Epithelial cell of prostate (primary cell): Measurements from ENCODE around the gene CLIP1.
"Not testable (repeated sequence)": the region's sequence is repeated elsewhere in the genome, so short reads cannot be mapped to it uniquely, and the experiment has no call there.

Source experiments
- DNase-seq: peaks from one replicate; pipeline ENCODE4 v3.0.0-alpha.2; 2011; ENCODE audit warnings: low read depth, low spot score
- H3K27ac ChIP-seq: fragments of 450-650 bp; 2 replicates; pipeline ENCODE4 v1.5.1; 2017; ENCODE audit warnings: mild to moderate bottlenecking

CLIP1 gene

DNA sequence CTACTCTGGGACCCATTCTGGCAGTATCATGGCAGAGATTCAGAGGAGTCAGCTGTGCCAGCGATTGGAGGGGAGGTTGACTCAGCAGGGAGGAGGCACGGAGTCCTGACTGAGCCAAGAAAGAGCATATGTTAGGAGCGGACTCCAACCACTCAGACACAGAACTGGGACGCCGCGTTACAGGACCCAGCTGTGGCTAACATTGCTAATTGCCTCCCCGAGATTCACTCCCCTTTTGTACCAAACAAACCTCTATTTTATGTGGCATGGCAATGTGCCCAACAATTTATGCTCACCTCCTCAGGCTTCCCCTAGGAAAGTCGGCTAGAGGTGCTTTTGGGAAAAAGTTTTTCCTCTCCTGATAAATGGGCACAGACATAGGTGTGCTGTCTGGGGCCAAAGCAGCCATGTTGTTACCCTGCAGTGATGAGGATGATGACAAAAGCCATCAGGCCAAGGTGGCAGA is 15.2 kb upstream of the CLIP1 start:
- no peak for DNase-seq
- H3K27ac ChIP-seq: no peak overlapping the region

DNA sequence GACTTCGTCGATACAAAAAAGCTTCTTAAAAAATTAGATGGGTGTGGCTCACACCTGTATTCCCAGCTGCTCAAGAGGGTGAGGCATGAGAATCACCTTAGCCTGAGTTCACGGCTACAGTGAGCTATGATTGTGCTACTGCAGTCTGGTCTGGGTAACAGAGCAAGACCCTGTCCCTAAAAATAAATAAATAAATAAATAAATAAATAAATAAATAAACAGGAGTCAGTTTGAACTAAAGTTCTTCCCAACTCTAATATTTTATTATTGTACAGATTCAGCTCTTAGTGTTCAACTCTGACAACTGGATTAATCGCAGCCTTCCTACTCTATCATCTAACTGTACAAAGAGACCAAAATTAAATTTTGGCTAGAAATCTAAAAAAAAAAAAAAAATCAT is 12.7 kb upstream of the CLIP1 start:
- no peak overlapping the region for H3K27ac ChIP-seq
- no peak for DNase-seq

DNA sequence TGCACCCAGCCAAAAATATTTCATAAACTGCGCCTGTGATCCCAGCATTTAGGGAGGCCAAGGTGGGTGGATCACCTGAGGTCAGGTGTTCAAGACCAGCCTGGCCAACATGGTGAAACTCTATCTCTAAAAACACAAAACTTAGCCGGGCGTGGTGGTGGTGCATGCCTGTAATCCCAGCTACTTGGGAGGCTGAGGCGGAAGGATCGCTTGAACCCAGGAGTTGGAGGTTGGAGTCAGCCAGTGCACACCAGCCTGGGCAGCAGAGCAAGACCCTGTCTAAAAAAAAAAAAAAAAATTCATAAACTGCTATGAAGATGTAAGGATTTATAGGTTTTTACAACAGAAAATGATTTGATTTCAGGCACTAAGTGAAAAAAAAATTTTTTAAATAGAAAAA is 6.6 kb upstream of the CLIP1 start:
- not testable (repeated sequence) for DNase-seq, H3K27ac ChIP-seq

DNA sequence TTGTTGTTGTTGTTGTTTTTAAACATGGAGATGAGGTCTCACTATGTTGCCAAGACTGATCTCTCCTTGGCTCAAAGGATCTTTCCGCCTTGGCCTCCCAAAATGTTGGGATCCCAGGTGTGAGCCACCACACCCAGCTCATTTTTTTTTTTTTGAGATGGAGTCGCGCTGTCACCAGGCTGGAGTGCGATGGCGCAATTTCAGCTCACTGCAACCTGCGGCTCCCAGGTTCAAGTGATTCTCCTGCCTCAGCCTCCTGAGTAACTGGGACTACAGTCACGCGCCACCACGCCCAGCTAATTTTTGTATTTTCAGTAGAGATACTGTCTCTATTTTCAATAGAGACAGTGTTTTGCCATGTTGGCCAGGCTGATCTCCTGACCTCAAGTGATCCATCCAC is 4.9 kb upstream of the CLIP1 start:
- no peak overlapping the region for H3K27ac ChIP-seq
- no peak for DNase-seq

DNA sequence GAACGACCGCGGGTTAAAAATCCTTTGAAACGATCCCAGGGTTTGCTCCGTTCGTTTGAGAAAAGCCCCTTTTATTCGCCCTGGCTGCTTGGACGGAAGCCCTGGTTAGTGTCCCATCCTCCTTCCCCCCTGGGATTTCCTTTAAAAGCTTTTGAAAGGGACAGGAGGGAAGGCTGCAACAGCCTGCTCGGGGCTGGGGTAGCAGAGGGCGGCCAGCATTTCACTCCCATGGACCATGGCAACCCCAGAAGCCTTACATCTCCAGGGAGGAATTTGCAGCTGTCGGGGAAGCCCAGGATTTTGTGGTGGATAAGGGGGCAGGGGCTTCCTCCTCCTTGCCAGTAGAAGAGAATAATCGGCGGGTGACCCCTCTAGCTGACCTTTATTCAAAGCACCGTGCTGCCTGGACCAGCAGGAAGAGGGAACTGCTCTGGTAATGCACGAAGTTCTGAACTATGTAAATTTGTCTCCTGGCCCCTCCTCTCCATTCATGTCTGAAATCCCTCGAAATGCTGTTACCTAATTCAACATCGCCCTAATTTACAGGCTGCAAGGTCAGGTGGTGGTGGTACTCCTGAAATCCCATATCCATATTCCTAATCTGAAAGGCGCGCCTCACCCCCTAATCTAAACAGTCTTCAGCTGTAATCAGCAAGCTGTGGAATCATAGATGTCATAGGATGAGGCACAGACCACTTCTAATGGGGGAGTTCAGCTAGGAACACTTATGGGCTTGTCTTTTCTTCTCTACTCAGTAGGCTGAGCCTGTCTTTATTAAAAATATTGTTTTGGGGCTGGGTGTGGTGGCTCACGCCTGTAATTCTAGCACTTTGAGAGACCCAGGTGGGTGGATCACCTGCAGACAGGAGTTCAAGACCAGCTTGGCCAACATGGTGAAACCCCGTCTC is 1.0 kb upstream of the CLIP1 start:
- DNase-seq: no peak
- peak overlapping the region; percentile 95 for H3K27ac ChIP-seq

DNA sequence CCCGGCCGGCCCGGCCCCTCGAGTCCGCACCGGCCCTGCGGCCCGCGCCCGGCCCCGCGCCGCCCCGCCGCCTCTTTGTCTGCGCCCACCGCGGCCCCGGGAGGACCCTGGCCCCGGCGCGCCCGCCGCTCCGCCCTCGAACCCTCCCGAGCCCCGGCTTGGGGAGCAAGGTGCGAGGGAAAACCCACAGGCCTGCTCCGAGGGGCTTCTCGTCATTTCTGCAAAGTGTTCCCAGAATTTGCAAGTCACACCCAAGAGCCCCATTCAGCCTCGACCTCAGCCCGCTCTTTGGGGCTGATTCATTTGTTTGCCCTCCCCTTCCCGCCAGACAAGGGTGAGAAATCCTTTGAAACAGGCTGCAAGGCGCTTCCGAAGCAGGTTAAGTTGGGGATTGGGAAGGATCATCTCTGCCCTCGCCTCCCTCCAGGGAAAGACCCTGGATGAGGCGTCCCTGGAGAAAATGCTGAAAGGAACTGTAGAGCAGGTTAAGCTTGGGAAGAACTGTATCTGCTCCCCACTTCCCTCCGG is 325 bp upstream of the CLIP1 start:
- no peak for DNase-seq
- H3K27ac ChIP-seq: peak overlapping the region; percentile 95

DNA sequence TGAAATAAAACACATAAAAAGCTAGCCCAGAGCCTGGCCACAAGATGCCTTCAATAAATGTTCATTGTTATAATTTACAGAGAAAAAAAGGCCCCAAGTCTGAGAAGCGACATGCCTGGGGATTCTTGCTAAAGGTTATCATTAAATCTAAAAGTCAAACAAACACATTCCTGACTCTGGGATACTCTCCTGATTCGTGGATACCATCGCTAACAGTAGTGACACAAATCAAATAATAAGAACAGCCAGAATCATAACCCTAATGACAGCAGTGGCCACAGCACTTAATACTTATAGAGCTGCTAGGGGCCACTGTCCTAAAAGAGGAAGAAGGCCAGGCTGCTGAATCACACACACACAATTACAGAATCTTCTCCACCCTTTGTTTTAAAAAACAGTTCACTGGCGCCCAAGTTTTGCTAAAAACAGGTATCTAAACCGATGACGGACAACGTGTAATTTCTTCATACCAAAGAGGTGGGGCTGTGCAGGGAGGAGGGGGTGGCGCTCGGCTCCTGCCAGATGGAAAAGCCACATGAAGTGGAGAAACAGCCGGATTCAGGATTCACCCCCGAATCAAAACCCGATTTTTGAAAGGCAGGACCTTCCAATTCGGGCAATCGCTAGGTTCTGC is 1.2 kb downstream of the CLIP1 start:
- no peak for DNase-seq
- H3K27ac ChIP-seq: peak overlapping the region; percentile 95

DNA sequence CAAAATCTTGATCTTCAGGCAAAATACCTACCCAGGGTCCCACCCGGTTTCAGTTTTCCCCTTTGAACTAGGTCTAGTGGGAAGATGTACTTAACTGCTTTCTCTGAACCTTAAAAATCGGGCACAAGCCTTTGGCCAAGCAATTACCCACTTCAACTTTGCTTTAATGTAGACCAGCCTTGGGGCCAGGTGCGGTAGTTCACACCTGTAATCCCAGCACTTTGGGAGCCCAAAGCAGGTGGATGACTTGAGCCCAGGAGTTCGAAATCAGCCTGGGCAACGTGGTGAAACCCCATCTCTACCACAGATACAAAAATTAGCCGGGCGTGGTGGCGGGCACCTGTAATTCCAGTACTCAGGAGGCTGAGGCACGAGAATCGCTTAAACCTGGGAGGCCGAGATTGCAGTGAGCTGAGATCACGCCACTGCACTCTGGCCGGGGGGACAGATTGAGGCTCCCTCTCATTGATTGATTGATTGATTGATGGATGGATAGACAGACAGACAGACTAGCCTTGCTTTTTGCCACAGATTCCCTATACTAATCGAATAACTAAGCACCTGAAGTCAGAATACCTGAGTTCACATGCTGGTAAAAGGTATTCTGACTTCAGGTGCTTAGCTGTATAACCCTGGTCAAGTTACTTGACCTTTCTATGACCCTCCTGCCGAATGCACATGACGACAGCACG is 1.9 kb downstream of the CLIP1 start:
- no peak for DNase-seq
- peak overlapping the region; percentile 95 for H3K27ac ChIP-seq

DNA sequence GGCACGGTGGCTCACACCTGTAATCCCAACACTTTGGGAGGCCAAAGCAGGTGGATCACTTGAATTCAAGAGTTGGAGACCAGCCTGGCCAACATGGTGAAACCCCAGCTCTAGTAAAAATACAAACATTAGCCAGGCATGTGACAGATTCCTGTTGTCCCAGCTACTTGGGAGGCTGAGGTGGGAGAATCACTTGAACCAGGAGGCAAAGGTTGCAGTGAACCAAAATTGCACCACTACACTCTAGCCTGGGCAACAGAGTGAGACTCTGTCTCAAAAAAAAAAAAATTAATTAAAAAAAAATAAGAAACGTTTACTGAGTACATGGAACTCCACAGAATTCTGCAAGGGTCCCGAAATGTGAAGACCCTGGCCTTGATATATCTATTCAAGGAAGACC is 3.4 kb downstream of the CLIP1 start:
- DNase-seq, H3K27ac ChIP-seq: not testable (repeated sequence)

DNA sequence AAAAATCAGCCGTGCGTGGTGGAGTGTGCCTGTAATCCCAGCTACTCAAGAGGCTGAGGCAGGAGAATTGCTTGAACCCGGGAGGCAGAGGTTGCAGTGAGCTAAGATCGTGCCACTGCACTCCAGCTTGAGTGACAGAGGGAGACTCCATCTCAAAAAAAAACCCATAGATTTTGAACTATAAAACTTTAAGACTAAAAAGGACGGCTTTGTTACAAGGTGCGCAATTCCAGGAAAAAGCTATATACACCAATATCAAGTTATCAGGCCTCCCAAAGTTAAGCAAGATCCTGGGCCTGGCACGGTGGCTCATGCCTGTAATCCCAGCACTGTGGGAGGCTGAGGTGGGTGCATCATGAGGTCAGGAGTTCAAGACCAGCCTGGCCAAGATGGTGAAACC is 6.8 kb downstream of the CLIP1 start:
- not testable (repeated sequence) for DNase-seq, H3K27ac ChIP-seq

DNA sequence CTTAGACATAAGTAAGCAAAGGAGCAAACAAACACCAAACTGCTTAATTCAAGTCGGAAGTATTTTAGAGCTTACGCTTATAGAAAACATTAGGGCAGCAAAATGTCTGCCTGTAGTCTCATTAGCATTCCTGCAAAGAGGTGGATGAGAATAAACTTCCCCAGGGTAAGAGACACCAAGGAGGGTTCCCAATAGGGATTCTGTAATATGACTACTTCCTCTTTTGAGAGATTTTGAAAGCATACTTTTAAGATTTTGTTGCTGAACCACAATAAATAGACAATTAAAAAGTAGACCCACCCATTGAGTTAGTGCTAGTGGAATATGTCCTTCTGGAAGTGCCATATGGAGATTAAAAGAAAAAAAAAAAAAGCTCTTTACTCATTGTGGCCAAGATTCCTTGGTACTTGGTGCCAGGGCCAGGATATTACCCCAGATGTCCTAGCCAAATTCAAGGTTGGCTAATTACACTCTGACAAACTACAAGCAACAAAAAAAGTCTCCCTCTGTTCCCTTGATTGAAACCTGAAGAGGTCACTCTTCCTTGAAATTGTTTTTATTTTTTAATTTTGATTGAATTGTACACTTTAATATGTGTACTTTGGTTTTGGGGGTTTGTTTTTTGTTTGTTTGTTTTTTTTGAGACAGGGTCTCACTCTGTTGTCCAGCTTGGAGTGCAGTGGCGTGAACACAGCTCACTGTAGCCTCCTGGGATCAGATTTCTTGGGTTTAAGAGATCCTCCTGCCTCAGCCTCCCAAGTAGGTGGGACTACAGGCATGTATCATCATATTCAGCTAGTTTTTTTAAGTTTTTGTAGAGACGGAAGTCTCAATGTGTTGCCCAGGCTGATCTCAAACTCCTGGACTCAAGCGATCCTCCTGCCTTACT is 8.7 kb downstream of the CLIP1 start:
- H3K27ac ChIP-seq: peak overlapping the region; percentile 34

DNA sequence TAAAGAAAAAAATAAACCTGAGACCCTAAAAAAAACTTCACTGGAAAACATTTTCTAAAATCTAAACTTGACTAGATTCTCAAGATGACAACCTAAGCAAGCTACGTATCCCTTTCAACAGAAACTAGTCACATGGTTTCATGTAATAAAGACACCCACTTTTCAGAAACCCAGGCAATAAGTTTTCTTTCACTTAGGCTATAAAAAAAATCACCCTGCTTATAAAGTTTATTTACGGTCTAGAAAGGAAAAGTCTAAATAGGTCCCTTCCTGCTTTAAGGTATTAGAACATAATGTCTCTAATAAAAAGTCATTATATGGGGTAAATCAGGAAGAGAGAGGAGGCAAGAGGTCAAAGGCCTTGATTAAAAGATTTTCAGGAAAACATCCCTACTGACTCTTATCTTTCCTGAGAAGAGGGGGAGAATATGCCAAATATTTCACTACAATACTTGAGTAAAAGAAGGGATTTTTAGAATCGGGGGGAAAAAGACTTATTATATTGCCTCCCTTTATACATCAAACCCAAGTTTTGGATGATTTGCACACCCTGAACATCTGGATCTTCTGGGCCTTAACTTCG is 9.5 kb downstream of the CLIP1 start:
- no peak for DNase-seq

More for the DNA sequence above, 8.7 kb downstream of the CLIP1 start:
- no peak for DNase-seq

DNA sequence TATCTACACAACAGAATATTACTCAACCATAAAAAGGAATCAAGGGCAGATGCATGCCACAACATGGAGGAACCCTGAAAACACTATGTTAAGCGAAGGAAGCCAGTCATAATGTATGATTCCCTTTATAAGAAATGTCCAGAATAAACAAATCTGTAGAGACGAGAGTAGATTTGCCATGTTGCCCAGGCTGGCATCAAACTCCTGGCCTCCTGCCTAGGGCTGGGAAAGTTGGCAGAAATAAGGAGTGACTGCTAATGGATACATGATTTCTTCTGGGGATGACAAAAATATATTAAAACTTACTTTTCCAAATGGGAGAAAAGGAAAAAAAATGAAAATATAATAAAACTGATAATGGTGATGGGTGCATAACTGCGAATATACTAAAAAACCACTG is 10.9 kb downstream of the CLIP1 start:
- no peak overlapping the region for H3K27ac ChIP-seq
- DNase-seq: no peak

More for the DNA sequence above, 9.5 kb downstream of the CLIP1 start:
- H3K27ac ChIP-seq: peak overlapping the region; percentile 34

DNA sequence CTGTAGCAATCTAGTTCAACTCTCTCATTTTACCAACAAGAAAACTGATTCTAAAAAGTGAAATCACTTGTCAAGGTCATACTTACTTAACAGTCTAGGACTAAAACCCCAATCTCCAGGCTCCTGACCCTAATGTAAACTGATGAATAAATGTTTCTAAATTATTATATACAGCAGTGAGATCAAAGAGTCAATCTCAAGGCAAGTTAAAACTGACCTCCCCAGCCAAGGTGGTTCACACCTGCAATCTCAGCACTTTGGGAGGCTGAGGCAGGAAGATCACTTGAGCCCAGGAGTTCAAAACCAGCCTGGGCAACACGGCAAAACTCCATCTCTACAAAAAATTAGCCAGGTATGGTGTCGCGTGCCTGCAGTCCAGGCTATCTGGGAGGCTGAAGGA is 15.3 kb downstream of the CLIP1 start:
- peak overlapping the region; percentile 81 for H3K27ac ChIP-seq

DNA sequence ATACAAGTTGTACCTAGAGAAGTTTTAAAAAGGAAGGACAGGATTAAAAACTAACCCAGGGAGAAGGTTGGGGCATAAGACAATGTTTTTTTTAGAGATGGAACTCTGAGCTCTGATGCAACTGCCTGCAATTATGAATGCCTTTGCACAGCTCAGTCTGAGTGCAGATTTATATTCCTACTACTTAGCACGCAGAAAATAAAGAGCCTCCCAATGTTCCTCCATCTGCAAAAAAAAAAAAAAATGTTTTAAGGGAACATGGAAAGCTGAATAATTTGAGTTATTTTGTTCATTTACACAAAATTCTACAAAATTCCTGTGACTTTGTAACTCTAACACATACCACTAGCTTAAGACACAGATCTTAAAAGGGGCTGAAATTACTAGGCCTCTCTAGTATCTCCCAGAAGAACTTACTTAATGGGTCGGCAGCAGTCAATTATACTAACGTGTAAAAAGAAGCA is 15.7 kb downstream of the CLIP1 start:
- DNase-seq: no peak
- peak overlapping the region; percentile 81 for H3K27ac ChIP-seq

More for the DNA sequence above, 15.3 kb downstream of the CLIP1 start:
- DNase-seq: no peak

DNA sequence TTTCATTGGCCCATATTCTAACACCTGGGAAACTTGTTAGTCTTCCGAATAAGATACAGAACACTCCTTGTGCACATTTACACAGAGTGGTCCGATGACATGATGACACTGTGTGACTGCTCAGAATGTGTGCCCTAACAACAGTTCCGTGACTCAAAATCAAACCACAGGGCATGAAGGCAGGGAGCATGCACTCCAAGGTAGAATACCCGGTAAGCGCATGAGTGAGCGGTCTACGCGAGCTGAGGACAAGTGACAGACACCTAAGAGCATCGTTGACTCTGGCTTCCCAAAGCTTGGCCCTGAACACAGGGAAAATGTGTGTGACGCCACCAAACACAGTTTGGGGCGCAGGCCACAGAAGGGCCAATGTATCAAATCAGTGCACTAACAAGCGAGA is 18.6 kb downstream of the CLIP1 start:
- H3K27ac ChIP-seq: peak overlapping the region; percentile 98
- no peak for DNase-seq

DNA sequence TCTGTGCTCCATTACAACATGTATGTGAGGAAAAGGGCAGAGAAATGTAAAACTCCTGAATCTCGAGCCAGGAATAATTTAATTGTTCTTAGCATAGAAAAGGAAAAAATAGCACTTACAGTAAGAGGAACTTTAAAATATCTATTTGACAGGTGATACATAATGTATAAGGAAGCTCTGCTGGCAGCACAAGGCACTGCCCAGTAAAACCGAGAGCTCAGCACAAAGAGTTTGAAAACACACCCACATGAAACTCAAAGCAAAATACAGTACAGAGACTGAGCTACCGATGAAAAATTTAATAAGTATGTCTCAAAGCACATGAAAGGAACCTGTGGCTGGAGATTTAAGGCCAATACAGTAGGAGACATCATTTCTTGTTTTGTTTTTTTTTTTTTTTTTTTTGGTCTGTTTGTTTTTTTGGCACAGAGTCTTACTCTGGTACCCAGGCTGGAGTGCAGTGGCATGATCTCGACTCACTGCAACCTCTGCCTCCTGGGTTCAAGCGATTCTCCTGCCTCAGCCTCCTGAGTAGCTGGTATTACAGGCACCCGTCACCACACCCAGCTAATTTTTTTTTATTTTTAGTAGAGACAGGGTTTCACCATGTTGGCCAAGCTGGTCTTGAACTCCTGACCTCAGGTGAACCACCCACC is 19.2 kb downstream of the CLIP1 start:
- peak overlapping the region; percentile 98 for H3K27ac ChIP-seq
- no peak for DNase-seq

DNA sequence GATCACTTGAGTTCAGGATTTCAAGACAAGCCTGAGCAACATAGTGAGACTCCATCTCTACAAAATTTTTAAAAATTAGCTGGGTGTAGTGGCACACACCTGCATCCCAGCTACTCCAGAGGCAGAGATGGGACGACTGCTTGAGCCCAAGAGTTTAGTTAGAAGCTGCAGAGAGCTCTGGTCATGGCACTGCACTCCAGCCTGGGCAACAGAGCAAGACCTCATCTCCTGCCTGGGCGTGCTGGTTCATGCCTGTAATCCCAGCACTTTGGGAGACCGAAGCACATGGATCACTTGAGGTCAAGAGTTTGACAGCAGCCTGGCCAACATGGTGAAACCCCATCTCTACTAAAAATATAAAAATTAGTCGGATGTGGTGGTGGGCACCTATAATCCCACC is 20.2 kb downstream of the CLIP1 start:
- DNase-seq: no peak
- peak overlapping the region; percentile 98 for H3K27ac ChIP-seq
